ENCODE results near the gene CBX1.
"Not testable (repeated sequence)": the region's sequence is repeated elsewhere in the genome, so short reads cannot be mapped to it uniquely, and the experiment has no call there.

Gene CBX1

GRCh38 chr17:48070195-48070594 lies 31.1 kb downstream of the CBX1 start:
- DNase-seq: no peak

GRCh38 chr17:48068491-48068961 lies 32.8 kb downstream of the CBX1 start:
- no peak for DNase-seq

GRCh38 chr17:48067808-48068207 lies 33.5 kb downstream of the CBX1 start:
- DNase-seq: not testable (repeated sequence)

GRCh38 chr17:48067245-48067644 lies 34.0 kb downstream of the CBX1 start:
- DNase-seq: no peak

- DNase-seq: no peak
Measured at GRCh38 chr17:48066656-48067055, 34.6 kb downstream of the CBX1 start.

GRCh38 chr17:48066192-48066591 lies 35.1 kb downstream of the CBX1 start:
- DNase-seq: no peak

GRCh38 chr17:48064638-48065037 lies 36.6 kb downstream of the CBX1 start:
- no peak for DNase-seq

DNA sequence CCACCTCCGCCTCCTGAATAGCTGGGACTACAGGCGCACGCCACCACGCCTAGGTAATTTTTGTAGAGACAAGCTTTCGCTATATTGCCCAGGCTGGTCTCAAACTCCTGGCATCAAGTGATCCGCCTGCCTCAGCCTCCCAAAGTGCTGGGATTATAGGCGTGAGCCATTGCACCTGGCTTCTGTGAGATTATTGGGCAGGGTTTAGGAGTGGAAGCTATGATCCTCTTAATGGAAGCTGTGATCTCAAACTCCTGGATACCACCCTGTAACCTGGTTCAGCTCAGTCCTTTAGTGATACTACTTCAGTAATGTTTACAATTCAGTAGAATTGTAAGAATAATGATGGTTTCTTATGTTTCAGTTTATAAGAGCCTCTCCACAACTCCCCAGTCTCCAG lies 39.0 kb downstream of the CBX1 start:
- DNase-seq: no peak

- DNase-seq: no peak
Measured at GRCh38 chr17:48060249-48060648, 41.0 kb downstream of the CBX1 start.

DNA sequence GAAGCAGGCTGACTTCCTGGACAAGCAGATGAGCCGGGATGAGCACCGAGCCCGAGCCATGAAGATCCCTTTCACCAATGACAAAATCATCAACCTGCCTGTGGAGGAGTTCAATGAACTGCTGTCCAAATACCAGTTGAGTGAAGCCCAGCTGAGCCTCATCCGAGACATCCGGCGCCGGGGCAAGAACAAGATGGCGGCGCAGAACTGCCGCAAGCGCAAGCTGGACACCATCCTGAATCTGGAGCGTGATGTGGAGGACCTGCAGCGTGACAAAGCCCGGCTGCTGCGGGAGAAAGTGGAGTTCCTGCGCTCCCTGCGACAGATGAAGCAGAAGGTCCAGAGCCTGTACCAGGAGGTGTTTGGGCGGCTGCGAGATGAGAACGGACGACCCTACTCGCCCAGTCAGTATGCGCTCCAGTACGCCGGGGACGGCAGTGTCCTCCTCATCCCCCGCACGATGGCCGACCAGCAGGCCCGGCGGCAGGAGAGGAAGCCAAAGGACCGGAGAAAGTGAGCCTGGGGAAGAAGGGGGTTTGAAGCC lies 42.1 kb downstream of the CBX1 start:
- DNase-seq: no peak

GRCh38 chr17:48058393-48059124 lies 42.7 kb downstream of the CBX1 start:
- DNase-seq: no peak

DNA sequence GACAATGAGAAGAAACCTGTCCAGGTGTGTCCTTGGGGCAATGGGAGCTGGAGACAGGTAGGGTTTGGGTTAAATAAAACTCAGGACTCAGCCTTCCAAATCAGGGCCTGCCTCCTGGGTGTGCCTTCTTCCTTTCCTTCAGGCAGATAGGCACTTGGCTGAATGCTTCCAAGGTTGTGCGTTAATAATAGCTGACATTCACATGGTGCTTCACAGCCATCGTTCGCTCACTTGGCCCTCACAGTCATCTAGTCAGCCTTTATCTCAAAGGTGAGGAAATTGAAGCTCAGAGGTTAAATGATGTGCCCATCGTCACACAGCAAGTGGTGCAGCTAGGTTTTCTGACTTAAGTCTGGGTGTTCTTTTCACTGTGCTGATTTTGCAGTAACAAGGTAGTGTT lies 43.7 kb downstream of the CBX1 start:
- no peak for DNase-seq

GRCh38 chr17:48056879-48057278 lies 44.4 kb downstream of the CBX1 start:
- DNase-seq: no peak

DNA sequence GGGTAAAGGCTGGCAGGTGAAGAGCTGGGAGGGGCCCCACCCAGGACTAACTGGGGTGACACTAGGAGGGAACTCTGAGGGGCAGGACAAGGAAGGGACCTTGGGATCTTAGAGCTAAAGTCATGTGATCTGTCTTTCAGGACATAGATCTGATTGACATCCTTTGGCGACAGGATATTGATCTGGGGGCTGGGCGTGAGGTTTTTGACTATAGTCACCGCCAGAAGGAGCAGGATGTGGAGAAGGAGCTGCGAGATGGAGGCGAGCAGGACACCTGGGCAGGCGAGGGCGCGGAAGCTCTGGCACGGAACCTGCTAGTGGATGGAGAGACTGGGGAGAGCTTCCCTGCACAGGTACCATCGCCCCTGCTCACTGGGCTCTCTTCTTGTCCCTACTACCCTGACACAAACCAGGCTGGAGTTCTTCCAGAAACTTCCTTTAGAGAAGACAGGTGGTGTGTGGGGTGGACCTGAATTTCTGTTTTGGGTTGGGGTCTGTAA lies 45.0 kb downstream of the CBX1 start:
- DNase-seq: no peak

DNA sequence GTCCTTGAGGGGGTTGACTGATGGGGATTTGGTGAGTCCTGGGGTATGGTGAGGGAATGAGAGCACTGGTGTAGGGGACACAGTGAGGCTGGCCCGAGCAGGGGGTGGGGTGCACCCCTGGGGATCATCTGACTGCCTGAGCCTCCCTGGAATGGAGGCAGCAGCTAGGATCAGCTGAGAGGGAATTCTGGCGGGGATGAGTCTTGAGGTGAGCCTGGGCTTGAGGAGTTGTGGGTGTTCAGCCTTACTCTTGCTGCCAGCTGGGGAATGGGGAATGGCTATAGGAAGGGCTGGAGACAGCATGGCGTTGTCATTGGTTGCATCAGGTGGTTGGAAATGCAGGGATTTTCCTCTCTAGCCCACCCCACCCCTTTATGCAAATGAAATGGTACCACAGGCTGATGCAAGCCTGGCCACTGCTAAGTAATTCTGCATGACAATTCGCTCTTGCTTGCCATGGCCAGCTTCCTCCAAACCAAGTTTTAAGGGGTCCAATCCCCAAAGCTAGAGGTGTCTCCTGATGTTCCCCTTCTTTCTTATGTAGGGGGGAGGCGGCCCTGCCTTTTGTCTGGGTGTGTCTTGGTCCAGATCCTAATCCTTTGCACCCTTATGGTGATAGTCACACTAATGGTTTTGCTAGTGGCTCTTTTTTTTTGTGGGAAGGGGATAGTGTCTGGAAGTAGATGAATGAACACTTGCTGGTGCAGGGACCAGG lies 45.6 kb downstream of the CBX1 start:
- DNase-seq: no peak

DNA sequence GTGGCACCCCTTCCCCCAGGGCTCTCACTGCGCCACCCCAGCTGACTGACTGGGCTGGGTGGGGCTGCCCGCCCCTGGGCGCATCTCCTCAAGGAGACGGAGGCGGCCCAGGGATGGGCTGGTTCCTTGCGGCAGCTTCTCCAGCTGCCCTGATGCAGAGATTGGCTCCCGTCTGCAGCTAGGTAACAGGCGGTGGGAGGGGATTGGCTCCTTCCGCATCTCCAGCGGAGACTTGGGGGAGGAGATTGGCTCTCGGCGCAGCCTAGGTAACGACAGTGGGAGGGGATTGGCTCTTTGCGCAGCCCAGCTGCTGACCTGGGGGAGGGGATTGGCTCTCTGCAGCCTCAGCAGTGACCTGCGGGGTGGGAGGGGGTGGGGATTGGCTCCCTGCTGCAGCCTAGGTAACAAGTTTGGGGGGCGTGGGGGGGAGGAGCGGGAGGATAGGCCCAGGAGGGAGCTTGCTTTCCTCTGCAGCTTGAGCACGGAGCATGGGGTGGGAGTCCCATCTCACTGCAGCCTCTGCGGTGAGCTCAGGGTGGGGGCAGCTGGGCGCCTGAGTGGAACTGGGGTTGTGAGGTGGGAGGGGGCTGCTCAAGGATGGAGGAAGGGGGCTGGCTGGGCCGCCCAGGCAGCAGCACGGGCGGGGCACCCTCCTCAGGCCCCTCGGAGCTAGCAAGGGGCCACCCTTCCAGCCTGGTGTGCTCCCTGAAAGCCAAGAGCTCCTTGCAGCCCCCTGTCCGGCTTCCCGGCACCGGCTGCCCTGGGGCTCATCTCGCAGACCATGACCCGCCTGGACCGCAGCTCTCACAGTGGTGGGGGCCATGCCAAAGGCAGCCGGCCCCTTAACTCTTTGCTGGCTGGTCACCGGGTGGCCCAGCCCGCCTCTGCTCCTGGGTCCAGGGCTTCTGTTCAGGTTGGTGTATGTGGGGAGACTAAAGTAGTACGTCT lies 46.8 kb downstream of the CBX1 start:
- peak; percentile 99 for DNase-seq

DNA sequence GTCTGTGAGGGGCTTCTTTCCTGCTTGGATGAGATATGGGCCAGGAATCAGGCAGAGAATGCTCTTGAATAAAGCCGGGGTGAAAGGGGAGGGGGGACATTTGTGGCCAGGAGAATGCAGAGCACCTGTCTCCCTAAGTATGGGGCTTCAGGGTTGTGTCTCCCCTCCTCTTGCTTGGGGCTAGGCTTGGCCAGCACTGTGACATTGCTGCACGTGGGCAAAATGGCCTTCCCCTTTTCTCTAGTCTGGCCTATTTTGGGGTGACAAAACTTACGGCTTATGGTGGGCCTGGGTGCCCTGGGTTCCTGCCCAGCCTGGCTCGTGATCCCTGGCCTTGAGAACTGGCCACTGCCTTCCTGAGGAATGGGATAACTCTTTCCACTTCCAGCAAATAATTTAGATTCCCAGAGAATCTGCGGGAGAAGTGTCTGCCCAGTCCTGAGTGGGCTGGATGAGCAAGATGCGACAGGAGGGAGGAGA lies 47.5 kb downstream of the CBX1 start:
- no peak for DNase-seq

GRCh38 chr17:48052956-48053757 lies 48.1 kb downstream of the CBX1 start:
- DNase-seq: peak; percentile 87

DNA sequence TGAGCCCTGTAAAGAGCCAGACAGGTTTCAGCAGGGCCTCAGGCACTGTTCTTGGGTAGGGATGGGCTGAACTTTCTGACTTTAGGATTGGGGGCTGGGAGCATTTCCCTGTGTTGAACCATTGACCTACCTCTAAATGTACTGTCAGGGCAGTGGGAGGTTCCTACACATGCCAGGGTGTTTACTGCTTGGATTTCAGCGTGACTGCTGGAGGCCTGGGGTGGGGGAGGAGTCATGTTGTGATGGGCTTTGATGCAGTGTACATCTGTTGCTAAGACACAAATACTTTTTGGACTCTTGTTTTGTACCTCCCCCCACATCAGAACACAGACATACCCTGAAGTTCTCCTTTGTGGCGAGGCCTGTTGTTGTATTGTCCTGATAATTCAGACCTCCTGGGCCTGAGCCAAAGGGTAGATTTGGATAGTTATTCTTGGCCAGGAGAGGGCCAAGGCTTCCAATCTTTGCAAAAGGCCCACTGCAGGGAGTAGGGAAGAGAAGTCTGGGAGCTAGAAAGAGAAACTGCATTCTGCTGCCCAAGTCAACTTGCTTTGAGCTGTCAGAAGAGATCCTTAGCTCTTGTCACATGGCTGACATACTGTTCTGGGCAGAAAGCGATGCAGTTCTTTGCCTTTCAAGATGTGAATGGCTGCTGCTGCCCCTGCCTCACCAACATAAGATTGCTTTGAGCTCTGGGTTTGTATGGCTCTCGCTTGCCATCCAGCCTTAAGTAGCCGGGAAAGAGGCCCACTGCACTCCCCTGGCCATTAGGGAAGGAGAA lies 49.4 kb downstream of the CBX1 start:
- DNase-seq: no peak

DNA sequence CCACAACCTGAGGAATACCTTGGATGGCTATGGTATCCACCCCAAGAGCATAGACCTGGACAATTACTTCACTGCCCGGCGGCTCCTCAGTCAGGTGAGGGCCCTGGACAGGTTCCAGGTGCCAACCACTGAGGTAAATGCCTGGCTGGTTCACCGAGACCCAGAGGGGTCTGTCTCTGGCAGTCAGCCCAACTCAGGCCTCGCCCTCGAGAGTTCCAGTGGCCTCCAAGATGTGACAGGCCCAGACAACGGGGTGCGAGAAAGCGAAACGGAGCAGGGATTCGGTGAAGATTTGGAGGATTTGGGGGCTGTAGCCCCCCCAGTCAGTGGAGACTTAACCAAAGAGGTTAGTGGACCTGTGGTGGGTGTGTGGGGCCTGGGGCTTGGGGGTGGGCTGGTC lies 50.0 kb downstream of the CBX1 start:
- DNase-seq: no peak
